ENCODE measurements around the gene GRK6.

Gene GRK6

GRCh38 chr5:177489119-177489716 lies 62.7 kb downstream of the GRK6 start:
- DNase-seq: no peak

- DNase-seq: no peak
These were observed 64.0 kb downstream of the GRK6 start for GRCh38 chr5:177490311-177490991.

GRCh38 chr5:177490992-177491391 lies 64.5 kb downstream of the GRK6 start:
- no peak for DNase-seq

- DNase-seq: peak; percentile 71
These were observed 65.0 kb downstream of the GRK6 start for GRCh38 chr5:177491429-177491945.

GRCh38 chr5:177491983-177492746 lies 65.7 kb downstream of the GRK6 start:
- no peak for DNase-seq

All from right forelimb (tissue), 1 donor.